GM12872 (cell line): ENCODE data around the gene LIN28B.

Experiments used
- TF ChIP-seq, protein P1 (sequence below): IDR thresholded peaks from 3 replicates; pipeline ENCODE4 v1.5.1; 2011; ENCODE audit warnings: low read depth, mild to moderate bottlenecking, low read length, moderate library complexity; ENCODE audit not compliant: insufficient read depth

Gene LIN28B

DNA sequence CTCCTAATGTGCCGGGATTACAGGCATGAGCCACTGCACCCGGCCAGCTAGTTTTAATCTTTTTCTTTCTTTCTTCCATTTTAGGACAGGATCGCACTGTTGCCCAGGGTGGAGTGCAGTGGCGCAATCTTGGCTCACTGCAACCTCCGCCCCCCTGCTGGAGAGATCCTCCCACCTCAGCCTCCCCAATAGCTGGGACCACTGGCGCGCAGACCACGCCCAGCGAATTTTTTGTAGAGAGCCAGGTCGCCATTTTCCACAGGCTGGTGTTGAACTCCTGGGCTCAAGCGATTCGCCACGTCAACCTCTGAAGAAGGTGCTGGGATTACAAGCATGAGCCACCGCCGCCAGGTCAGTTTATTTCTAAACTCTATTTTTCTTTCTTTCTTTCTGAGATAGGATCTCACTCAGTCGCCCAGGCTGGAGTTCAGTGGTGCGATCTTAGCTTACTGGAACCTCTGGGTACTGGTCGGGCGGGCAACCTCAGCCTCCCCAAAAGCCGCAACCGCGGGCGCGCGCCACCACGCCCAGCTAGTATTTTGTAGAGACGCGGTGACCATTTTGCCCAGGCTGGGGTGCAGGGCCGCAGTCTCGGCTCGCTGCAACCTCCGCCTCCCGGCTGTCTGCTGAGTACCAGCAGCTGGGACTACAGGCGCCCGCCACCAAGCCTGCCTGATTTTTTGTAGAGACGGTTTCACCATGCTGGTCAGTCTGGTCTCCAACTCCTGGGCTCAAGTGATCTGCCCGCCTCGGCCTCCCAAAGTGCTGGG, 20.0 kb upstream of the LIN28B start:
- TF ChIP-seq, protein P1, sequence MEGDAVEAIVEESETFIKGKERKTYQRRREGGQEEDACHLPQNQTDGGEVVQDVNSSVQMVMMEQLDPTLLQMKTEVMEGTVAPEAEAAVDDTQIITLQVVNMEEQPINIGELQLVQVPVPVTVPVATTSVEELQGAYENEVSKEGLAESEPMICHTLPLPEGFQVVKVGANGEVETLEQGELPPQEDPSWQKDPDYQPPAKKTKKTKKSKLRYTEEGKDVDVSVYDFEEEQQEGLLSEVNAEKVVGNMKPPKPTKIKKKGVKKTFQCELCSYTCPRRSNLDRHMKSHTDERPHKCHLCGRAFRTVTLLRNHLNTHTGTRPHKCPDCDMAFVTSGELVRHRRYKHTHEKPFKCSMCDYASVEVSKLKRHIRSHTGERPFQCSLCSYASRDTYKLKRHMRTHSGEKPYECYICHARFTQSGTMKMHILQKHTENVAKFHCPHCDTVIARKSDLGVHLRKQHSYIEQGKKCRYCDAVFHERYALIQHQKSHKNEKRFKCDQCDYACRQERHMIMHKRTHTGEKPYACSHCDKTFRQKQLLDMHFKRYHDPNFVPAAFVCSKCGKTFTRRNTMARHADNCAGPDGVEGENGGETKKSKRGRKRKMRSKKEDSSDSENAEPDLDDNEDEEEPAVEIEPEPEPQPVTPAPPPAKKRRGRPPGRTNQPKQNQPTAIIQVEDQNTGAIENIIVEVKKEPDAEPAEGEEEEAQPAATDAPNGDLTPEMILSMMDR = no peak

- TF ChIP-seq, protein P1 = no peak
Measured at GRCh38 chr6:104940238-104940892, 16.5 kb upstream of the LIN28B start.

GRCh38 chr6:104940893-104941728, 15.8 kb upstream of the LIN28B start:
- TF ChIP-seq, protein P1 = peak; percentile 28; the same call in 1 of the 3 replicates

- TF ChIP-seq, protein P1 = no peak
Measured at GRCh38 chr6:104941729-104942091, 15.2 kb upstream of the LIN28B start.

DNA sequence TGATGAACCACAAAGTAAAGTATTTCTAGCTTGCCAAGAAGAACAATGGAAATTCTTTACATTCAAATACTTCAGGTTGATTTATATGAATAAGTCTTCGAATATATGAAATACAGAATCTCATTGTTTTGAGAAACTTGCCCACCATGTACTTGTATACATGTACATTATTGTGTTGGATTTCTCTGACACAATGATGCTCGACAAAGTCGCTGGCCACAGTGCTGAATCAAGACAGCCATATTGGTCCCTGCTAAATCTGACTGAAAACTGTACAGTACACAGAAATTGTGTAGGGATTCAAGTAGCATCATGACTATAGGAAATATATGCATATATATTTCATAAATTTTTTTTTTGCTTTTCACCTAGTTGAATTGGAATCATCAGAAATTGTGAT, 13.1 kb upstream of the LIN28B start:
- TF ChIP-seq, protein P1 = no peak

DNA sequence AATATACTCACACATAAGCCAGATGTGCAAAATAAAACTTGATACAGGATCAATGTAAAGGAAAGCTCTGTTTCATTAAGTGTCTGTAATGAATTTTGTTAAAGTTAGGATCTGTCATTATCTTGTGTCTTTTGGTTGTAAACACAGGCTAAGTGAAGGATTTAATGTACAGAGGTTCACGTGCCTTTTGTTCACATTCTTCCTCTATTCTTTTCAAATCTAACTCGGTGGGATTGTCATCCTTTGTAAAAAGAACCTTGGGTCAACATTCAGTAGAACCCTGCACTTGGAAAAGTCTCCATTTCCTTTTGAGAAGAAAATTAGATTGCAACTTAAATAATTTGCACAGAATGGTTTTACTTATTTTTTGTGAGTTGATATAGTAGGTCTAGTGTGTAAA, 7.7 kb upstream of the LIN28B start:
- TF ChIP-seq, protein P1 = no peak

DNA sequence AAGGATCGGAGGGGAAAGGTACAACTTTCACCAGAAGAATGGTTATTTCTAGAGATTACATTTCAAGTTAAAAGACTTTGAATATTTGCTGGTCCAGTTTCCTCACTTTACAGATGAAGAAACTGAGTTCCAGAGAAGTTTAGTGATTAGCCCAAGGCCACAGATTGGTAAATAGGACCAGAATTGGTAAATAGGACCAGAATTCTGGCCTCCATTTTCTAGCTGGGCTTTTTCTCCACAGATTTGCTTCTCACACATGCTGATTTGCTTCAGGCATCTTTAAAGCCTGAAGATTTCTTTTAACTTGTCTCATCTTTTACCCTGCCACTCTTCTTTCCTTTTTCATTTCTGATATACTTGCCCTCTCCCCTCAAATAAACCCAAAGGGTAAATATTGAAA, 5.2 kb upstream of the LIN28B start:
- TF ChIP-seq, protein P1 = no peak
